Endothelial cell of umbilical vein (primary cell): Measurements from ENCODE around the gene CXCL17. TPM values are rescaled to one million over a fixed set of nuclear protein-coding genes. Genes with fewer than 3 reads are reported as not detected.

Experiments used
- BruUV-seq: library from RNA; stranded (reverse); fragments of 400-500 nt; replicated peaks from 2 replicates; lab custom pipeline; 2021; lab: Mats Ljungman, UMichigan
- CTCF ChIA-PET: fragments of 300-600, 350-600 bp; sonication (Branson Sonifier 250); formaldehyde crosslinking; loops from one replicate; lab custom pipeline; 2021; ENCODE audit warnings: antibody characterized with exemption, inconsistent platforms; lab: Charles Lee
- POLR2A ChIA-PET: fragments of 300-600, 350-600 bp; sonication (Branson Sonifier 250); formaldehyde crosslinking; loops from one replicate; lab custom pipeline; 2021; ENCODE audit warnings: antibody characterized with exemption, inconsistent platforms; lab: Charles Lee
- DNase-seq: peaks from one replicate; pipeline ENCODE4 v3.0.0-alpha.2; 2011; ENCODE audit warnings: low read depth, low spot score
- FAIRE-seq: peaks from 2 replicates; lab custom pipeline; 2011; peaks lifted over from hg19 to GRCh38; lab: Jason Lieb, UNC
- H2AFZ ChIP-seq: 2 replicates; pipeline ENCODE4 v1.6.0; 2012; ENCODE audit warnings: low read depth, low read length, control low read depth, inconsistent platforms
- H3K27ac ChIP-seq: 2 replicates; pipeline ENCODE4 v1.5.1; 2011; ENCODE audit warnings: low read depth, mild to moderate bottlenecking, control low read depth, low read length, moderate library complexity; ENCODE audit not compliant: insufficient read depth
- H3K27me3 ChIP-seq, 2 experiments: 2 replicates each; pipeline versions ENCODE4 v1.6.0 to v1.6.1; 2011; ENCODE audit warnings: low read length in 2 of 2, mixed read lengths in 1 of 2; ENCODE audit not compliant: control insufficient read depth in 2 of 2, insufficient read depth in 2 of 2
- H3K36me3 ChIP-seq, 2 experiments: 2 replicates in 1 of 2; 3 replicates in 1 of 2; pipeline ENCODE4 v1.5.1; 2011; ENCODE audit warnings: low read length in 2 of 2, mild to moderate bottlenecking in 1 of 2, moderate library complexity in 1 of 2; ENCODE audit not compliant: control insufficient read depth in 2 of 2, insufficient read depth in 2 of 2; ENCODE audit errors: extremely low read depth in 1 of 2
- H3K4me1 ChIP-seq: 3 replicates; pipeline ENCODE4 v1.5.1; 2011; ENCODE audit warnings: mild to moderate bottlenecking, low read length; ENCODE audit not compliant: control insufficient read depth, insufficient read depth; ENCODE audit errors: extremely low read depth
- H3K4me2 ChIP-seq: 2 replicates; pipeline ENCODE4 v1.6.1; 2011; ENCODE audit warnings: low read length, control low read depth, mixed read lengths; ENCODE audit not compliant: insufficient read depth
- H3K4me3 ChIP-seq, 3 experiments: fragments of 200-600 bp in 1 of 3; sonication (generic), shearing (Covaris generic) in 1 of 3; replicated peaks in 1 of 3; 2 replicates each; pipeline ENCODE4 v1.5.1; 2011 to 2016; ENCODE audit warnings: control low read depth in 3 of 3, low read length in 3 of 3, mild to moderate bottlenecking in 2 of 3, inconsistent platforms in 1 of 3, low read depth in 1 of 3, moderate library complexity in 1 of 3; ENCODE audit not compliant: insufficient read depth in 1 of 3
- H3K79me2 ChIP-seq: 2 replicates; pipeline ENCODE4 v1.6.0; 2012; ENCODE audit warnings: low read length, inconsistent platforms; ENCODE audit not compliant: control insufficient read depth, insufficient read depth
- H3K9ac ChIP-seq: replicated peaks from 2 replicates; pipeline ENCODE3; 2011; ENCODE audit warnings: low read length, control low read depth; ENCODE audit not compliant: insufficient read depth; ENCODE audit errors: extremely low read depth
- H3K9me1 ChIP-seq: replicated peaks from 3 replicates; pipeline ENCODE4 v1.6.0; 2011; ENCODE audit warnings: mild to moderate bottlenecking, low read length; ENCODE audit not compliant: control insufficient read depth, insufficient read depth; ENCODE audit errors: extremely low read depth
- H3K9me3 ChIP-seq: replicated peaks from 2 replicates; pipeline ENCODE4 v1.5.1; 2012; ENCODE audit warnings: low read length, inconsistent platforms; ENCODE audit not compliant: control insufficient read depth, insufficient read depth
- H4K20me1 ChIP-seq: replicated peaks from 2 replicates; pipeline ENCODE3; 2011; ENCODE audit warnings: mild to moderate bottlenecking, low read length; ENCODE audit not compliant: control insufficient read depth, insufficient read depth; ENCODE audit errors: extremely low read depth
- CTCF ChIP-seq, 2 donors: IDR thresholded peaks; 1 replicate in 1 of 2; 2 replicates in 1 of 2; pipeline ENCODE4 v1.5.1; 2011; ENCODE audit warnings: low read length in 2 of 2, mild to moderate bottlenecking in 2 of 2, moderate library complexity in 2 of 2, control low read depth in 1 of 2, inconsistent platforms in 1 of 2, low read depth in 1 of 2; ENCODE audit not compliant: insufficient read depth in 1 of 2; ENCODE audit errors: extremely low read depth in 1 of 2
- EZH2 ChIP-seq: IDR thresholded peaks from 2 replicates; pipeline ENCODE4 v1.6.1; 2012; ENCODE audit warnings: borderline replicate concordance, low read depth, mild to moderate bottlenecking, moderate library complexity, low read length, inconsistent platforms; ENCODE audit not compliant: severe bottlenecking
- FOS ChIP-seq: IDR thresholded peaks from 2 replicates; pipeline ENCODE4 v1.6.1; 2011; ENCODE audit warnings: mild to moderate bottlenecking, low read length, moderate library complexity, borderline replicate concordance; ENCODE audit not compliant: insufficient read depth
- GATA2 ChIP-seq: IDR thresholded peaks from 2 replicates; pipeline ENCODE4 v1.7.0; 2011; ENCODE audit warnings: low read depth, mild to moderate bottlenecking, moderate library complexity, mixed read lengths, low read length; ENCODE audit not compliant: insufficient read length, insufficient read depth
- JUN ChIP-seq: IDR thresholded peaks from 2 replicates; pipeline ENCODE4 v1.6.1; 2011; ENCODE audit warnings: borderline replicate concordance, low read depth; ENCODE audit not compliant: insufficient read length, insufficient read depth
- MYC ChIP-seq: IDR thresholded peaks from one replicate; pipeline ENCODE4 v1.6.1; 2011; ENCODE audit warnings: mild to moderate bottlenecking, low read depth, low read length
- POLR2A ChIP-seq: IDR thresholded peaks from 2 replicates; pipeline ENCODE4 v1.6.1; 2012; ENCODE audit warnings: low read depth, mild to moderate bottlenecking, control low read depth, low read length
- POLR2AphosphoS5 ChIP-seq: IDR thresholded peaks from 2 replicates; pipeline ENCODE4 v1.6.1; 2012; ENCODE audit warnings: low read depth, mild to moderate bottlenecking, control low read depth, low read length, moderate library complexity; ENCODE audit not compliant: insufficient read depth
- dilution Hi-C: fragments of 300-500 bp; cut with MboI; formaldehyde crosslinking; loops from one replicate; pipeline ENCODE4 v1.15.0; 2019; ENCODE audit warnings: low sequenced_read_pairs; ENCODE audit not compliant: extremely low pct_ligation_motif_present
- intact Hi-C: fragments of 100-400 bp; cut with micrococcal nuclease; formaldehyde crosslinking; loops from one replicate; pipeline ENCODE4 v1.10.0; 2022
- polyA plus RNA-seq, 4 experiments: library from polyadenylated mRNA; depleted of rRNA in 3 of 4; stranded (reverse) in 3 of 4; unstranded in 1 of 4; fragments of >200 nt; gene quantifications; 2 replicates each; pipeline versions ENCODE4 v1.2.1 to v1.2.3, GENCODE V29; 2011 to 2012; ENCODE audit warnings: missing spikeins in 1 of 4
- total RNA-seq: library from RNA; stranded (reverse); gene quantifications from 2 replicates; pipeline ENCODE4 v1.2.3, GENCODE V29; 2021
- TF ChIP-seq, protein P1 (sequence below): IDR thresholded peaks from 2 replicates; pipeline ENCODE4 v1.6.1; 2011; ENCODE audit not compliant: insufficient read depth, insufficient read length

CXCL17 gene
- total and polyA plus RNA-seq, 2 donors (not counting 3 experiments of a cell fraction or from before 2014, with no cell fraction given) = not detected

- H3K9ac ChIP-seq = no peak overlapping the region
- H3K4me1 ChIP-seq = peaks cover 17% of the 10 kb centered on the region
- BruUV-seq = no TSS peak
- no peak overlapping the region for H3K27ac ChIP-seq
- no peaks in the 10 kb centered on the region for H3K36me3 ChIP-seq
- no peaks in the 10 kb centered on the region for H3K9me1 ChIP-seq
- no peak overlapping the region for H2AFZ ChIP-seq
- no peaks in the 10 kb centered on the region for H4K20me1 ChIP-seq
- TF ChIP-seq JUN (no peak), MYC (no peak), GATA2 (no peak), CTCF (IDR thresholded peaks at IDR 0.05; ENCODE audit: extremely low read depth in 1 of 2, insufficient read depth in 1 of 2, low read depth in 1 of 2, low read length in 2 of 2) (no peak), POLR2A (no peak), FOS (no peak), EZH2 (no peak), POLR2AphosphoS5 (no peak)
- TF ChIP-seq, protein P1, sequence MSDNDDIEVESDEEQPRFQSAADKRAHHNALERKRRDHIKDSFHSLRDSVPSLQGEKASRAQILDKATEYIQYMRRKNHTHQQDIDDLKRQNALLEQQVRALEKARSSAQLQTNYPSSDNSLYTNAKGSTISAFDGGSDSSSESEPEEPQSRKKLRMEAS = no peak
- no peak for FAIRE-seq
- no peaks in the 10 kb centered on the region for H3K9me3 ChIP-seq
- dilution Hi-C loops = no loop called here
- no peak overlapping the region for H3K4me2 ChIP-seq
- peaks cover 12 to 14% of the 10 kb centered on the region in 2 experiments for H3K27me3 ChIP-seq
- H3K79me2 ChIP-seq = peaks cover 6% of the 10 kb centered on the region
- no peak overlapping the region for H3K4me3 ChIP-seq
- CTCF ChIA-PET = no interaction called here
- intact Hi-C loops = loop anchor here (5.0 kb wide), 1 partner anchor 262 kb away; the partner anchor contains the start of gene POU2F2
- POLR2A ChIA-PET = no interaction called here
- DNase-seq = no peak
Observed at GRCh38 chr19:42394751-42395150, 48.0 kb downstream of the CXCL17 start.
